IgD-negative memory B cell (primary cell): Measurements from ENCODE around the gene BICRA. TPM values are rescaled to one million over a fixed set of nuclear protein-coding genes. Genes with fewer than 3 reads are reported as not detected.
"Not testable (repeated sequence)": the region's sequence is repeated elsewhere in the genome, so short reads cannot be mapped to it uniquely, and the experiment has no call there.

Experiments
- H3K27ac Mint-ChIP-seq, 3 donors: one replicate each; pipeline ENCODE4 v1.8.0; 2020 to 2022; ENCODE audit warnings: mild to moderate bottlenecking in 3 of 3, mixed read lengths in 3 of 3, moderate library complexity in 1 of 3
- H3K27me3 Mint-ChIP-seq: one replicate; pipeline ENCODE4 v1.8.0; 2021; ENCODE audit warnings: mixed read lengths
- H3K36me3 Mint-ChIP-seq: one replicate; pipeline ENCODE4 v1.8.0; 2020; ENCODE audit warnings: mild to moderate bottlenecking, mixed read lengths
- H3K4me1 Mint-ChIP-seq, 3 donors: one replicate each; pipeline ENCODE4 v1.8.0; 2020 to 2022; ENCODE audit warnings: mixed read lengths in 3 of 3, mild to moderate bottlenecking in 1 of 3
- H3K4me3 Mint-ChIP-seq, 4 donors: one replicate each; pipeline ENCODE4 v1.8.0; 2020 to 2022; ENCODE audit warnings: mild to moderate bottlenecking in 4 of 4, mixed read lengths in 4 of 4, moderate library complexity in 3 of 4
- H3K9me3 Mint-ChIP-seq, 3 donors: one replicate each; pipeline ENCODE4 v1.8.0; 2020 to 2021; ENCODE audit warnings: mixed read lengths in 3 of 3, mild to moderate bottlenecking in 1 of 3
- polyA plus RNA-seq: library from polyadenylated mRNA; unstranded; fragments of 300-500 nt; fragmentation: Illumina TruSeq; gene quantifications from one replicate; pipeline ENCODE4 v1.2.3, GENCODE V29; 2021

BICRA gene
- polyA plus RNA-seq, 1 donor from 2014 or later: 0.71 TPM

- Mint-ChIP-seq H3K9me3 (peaks cover 4 to 10% (median 9%) of the 10 kb centered on the region in 3 donors), H3K27me3 (peaks cover 32% of the 10 kb centered on the region), H3K27ac (no peak within 1 kb of the TSS), H3K36me3 (peaks cover 1% of the 10 kb centered on the region), H3K4me3 (peak within 1 kb of the TSS in 1 of 4 donors; percentile 10), H3K4me1 (peaks cover 0 to 3% (median 2%) of the 10 kb centered on the region in 3 donors)
These were observed 104.4 kb downstream of the BICRA start, which contains the start of gene EHD2 for GRCh38 chr19:47713046-47714021. Gene EHD2, plus strand, starts transcription at chr19:47713422. Its CDS starts 3,191 bp downstream, at chr19:47716613.

DNA sequence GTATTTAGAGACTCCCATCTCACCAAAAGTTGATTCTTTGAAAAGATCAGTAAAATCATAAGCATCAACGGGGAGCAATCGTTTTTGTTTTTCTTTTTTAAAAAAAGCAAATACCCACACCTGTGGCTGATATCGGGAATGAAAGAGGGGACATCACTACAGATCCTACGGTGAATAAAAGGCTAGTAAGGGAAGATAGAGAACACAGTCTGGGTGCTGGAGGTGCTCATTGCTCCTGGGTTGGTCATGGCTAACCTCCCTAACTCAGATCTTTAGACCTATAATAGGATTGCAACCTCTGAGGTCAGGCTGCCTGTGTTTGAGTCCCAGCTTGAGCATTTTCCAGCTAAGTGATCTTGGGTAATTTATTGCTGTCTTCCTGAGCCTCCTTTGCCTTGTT is 105.4 kb downstream of the BICRA start:
- H3K27ac Mint-ChIP-seq: peak overlapping the region in 1 of 3 donors; percentile 16
- H3K9me3 Mint-ChIP-seq: peaks cover 4 to 10% (median 9%) of the 10 kb centered on the region in 3 donors
- peaks cover 0 to 3% (median 2%) of the 10 kb centered on the region in 3 donors for H3K4me1 Mint-ChIP-seq
- peak overlapping the region in 1 of 4 donors; percentile 28 for H3K4me3 Mint-ChIP-seq
- H3K27me3 Mint-ChIP-seq: peaks cover 31% of the 10 kb centered on the region
- peaks cover 1% of the 10 kb centered on the region for H3K36me3 Mint-ChIP-seq

DNA sequence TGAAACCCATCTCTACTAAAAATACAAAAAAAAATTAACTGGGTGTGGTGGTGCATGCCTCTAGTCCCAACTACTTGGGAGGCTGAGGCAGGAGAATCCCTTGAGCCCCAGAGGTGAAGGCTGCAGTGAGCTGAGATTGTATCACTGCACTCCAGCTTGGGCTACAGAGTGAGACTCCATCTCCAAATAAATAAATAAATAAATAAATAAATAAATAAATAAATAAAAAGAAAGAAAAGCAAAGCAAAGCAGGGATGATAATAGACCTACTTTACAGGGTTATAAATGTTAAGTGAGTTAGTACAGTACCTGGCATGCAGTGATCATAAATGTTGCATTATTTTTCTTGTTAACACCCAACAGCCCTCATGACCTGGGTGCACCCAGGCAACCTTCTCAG is 105.9 kb downstream of the BICRA start:
- peak overlapping the region in 1 of 3 donors; percentile 16 for H3K27ac Mint-ChIP-seq
- H3K27me3 Mint-ChIP-seq: peaks cover 32% of the 10 kb centered on the region
- not testable (repeated sequence) for H3K4me1 Mint-ChIP-seq, H3K36me3 Mint-ChIP-seq
- peak overlapping the region in 1 of 4 donors; percentile 28 for H3K4me3 Mint-ChIP-seq
- H3K9me3 Mint-ChIP-seq: peaks cover 4 to 10% (median 9%) of the 10 kb centered on the region in 3 donors

GRCh38 chr19:47716270-47716937 is 107.5 kb downstream of the BICRA start:
- Mint-ChIP-seq H3K9me3 (peaks cover 4 to 10% (median 9%) of the 10 kb centered on the region in 3 donors), H3K27ac (no peak overlapping the region), H3K4me3 (no peak overlapping the region), H3K36me3 (peaks cover 1% of the 10 kb centered on the region), H3K4me1 (peaks cover 0 to 3% (median 2%) of the 10 kb centered on the region in 3 donors), H3K27me3 (peaks cover 29% of the 10 kb centered on the region)

- peaks cover 4 to 10% (median 6%) of the 10 kb centered on the region in 3 donors for H3K9me3 Mint-ChIP-seq
- not testable (repeated sequence) for H3K4me3 Mint-ChIP-seq, H3K4me1 Mint-ChIP-seq, H3K36me3 Mint-ChIP-seq, H3K27ac Mint-ChIP-seq
- peaks cover 24% of the 10 kb centered on the region for H3K27me3 Mint-ChIP-seq
These were observed 109.6 kb downstream of the BICRA start for GRCh38 chr19:47718415-47719046.

DNA sequence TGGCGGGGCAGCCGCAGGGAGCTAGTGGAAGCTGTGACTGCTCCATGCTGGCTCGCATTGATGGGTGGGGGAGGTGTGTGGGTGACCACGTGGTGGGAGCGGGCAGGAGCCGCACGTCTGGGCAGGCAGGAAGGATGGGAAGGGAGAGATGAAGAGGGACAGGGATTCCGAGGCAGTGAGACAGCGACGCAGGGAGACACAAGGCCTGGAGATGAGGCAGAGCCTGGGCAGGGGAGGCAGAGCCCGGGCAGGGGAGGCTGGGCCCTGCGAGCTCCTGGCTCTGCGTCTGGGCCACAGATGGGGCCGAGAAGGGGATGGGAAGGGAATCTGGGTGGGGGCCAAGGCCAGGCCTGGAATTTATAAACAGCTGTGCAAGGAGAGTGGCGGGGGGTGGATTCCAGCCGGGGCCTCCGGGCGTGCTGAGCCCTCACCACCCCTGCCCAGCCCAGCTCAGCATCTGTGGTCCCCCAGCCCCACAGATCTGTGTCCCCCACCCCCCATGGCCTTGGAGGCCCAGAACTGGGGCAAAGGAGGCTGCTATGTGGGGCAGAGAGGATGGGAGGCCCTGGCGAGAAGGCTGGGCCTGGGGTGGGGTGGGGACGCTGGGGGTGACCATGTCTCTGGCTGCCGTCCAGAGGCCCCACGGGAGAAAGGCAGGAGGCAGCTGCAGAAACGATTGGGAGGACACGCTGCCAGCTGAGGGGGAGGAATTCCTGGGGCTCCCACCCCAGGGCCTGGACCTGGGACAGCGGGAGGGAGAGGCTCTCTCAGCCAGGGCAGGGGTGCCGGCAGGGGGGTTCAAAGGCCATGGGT is 110.3 kb downstream of the BICRA start:
- peaks cover 1 to 6% (median 4%) of the 10 kb centered on the region in 3 donors for H3K9me3 Mint-ChIP-seq
- H3K4me3 Mint-ChIP-seq: no peak overlapping the region
- H3K27ac Mint-ChIP-seq: no peak overlapping the region
- no peaks in the 10 kb centered on the region for H3K4me1 Mint-ChIP-seq
- peaks cover 19% of the 10 kb centered on the region for H3K27me3 Mint-ChIP-seq
- peaks cover 1% of the 10 kb centered on the region for H3K36me3 Mint-ChIP-seq

DNA sequence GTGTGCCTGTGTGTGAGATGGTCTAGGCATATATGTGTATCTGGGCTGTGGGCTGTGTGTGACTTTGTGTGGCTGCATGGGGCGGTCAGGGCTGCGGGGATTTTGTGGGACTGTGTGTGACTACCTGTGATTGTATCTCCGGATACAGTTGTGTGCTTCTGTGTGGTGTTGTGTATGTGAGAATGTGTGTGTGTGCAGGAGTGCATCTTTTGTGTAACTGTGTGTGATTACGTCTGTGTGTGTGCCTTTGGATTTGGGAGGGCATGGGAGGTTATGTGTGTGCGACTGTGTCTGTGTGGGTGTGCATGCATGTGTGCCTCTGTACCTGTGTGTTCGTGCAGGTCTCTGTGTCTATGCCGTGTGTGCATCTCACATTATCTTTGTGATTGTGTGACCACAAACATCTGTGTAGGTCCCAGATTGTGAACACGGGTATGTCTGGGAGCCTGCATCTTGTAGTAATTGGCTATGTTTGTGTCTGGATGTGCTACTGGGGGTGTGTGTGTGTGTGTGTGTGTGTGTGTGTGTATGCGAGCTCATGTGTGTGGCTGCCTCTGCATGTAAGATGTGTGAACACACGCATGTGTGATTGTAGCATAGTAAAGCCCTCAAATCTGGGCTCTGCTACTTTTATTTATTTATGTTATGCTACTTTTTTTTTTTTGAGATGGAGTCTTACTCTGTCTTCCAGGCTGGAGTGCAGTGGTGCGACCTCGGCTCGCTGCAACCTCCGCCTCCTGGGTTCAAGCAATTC is 111.9 kb downstream of the BICRA start:
- H3K36me3 Mint-ChIP-seq: peaks cover 1% of the 10 kb centered on the region
- H3K27ac Mint-ChIP-seq: no peak overlapping the region
- no peaks in the 10 kb centered on the region for H3K4me1 Mint-ChIP-seq
- H3K4me3 Mint-ChIP-seq: no peak overlapping the region
- peaks cover 12% of the 10 kb centered on the region for H3K27me3 Mint-ChIP-seq
- no peaks in the 10 kb centered on the region for H3K9me3 Mint-ChIP-seq

DNA sequence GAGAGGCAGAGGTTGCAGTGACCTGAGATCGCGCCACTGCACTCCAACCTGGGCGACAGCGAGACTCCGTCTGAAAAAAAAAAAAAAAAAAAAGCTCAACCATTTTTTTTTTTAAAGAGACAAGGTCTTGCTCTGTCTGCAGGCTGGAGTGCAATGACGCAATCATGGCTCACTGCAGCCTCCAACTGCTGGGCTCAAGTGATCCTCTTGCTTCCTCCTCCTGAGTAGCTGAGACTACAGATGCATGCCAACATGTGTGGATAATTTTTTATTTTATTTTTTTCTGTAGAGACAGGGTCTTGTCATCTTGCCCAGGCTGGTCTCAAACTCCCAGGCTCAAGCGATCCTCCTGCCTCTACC is 114.6 kb downstream of the BICRA start:
- H3K4me3 Mint-ChIP-seq: no peak overlapping the region
- peaks cover 10% of the 10 kb centered on the region for H3K27me3 Mint-ChIP-seq
- H3K27ac Mint-ChIP-seq: no peak overlapping the region
- no peaks in the 10 kb centered on the region for H3K4me1 Mint-ChIP-seq
- H3K9me3 Mint-ChIP-seq: no peaks in the 10 kb centered on the region
- H3K36me3 Mint-ChIP-seq: no peaks in the 10 kb centered on the region

- Mint-ChIP-seq H3K27me3 (peaks cover 25% of the 10 kb centered on the region), H3K4me1 (peaks cover 2 to 5% (median 4%) of the 10 kb centered on the region in 3 donors), H3K36me3 (no peaks in the 10 kb centered on the region), H3K9me3 (peaks cover 0 to 3% (median 2%) of the 10 kb centered on the region in 3 donors), H3K27ac (no peak overlapping the region), H3K4me3 (no peak overlapping the region)
These were observed 116.9 kb downstream of the BICRA start for GRCh38 chr19:47725759-47726401.

GRCh38 chr19:47726467-47726866 is 117.5 kb downstream of the BICRA start:
- H3K27ac Mint-ChIP-seq: no peak overlapping the region
- no peaks in the 10 kb centered on the region for H3K36me3 Mint-ChIP-seq
- peaks cover 2 to 5% (median 4%) of the 10 kb centered on the region in 3 donors for H3K4me1 Mint-ChIP-seq
- H3K27me3 Mint-ChIP-seq: peaks cover 26% of the 10 kb centered on the region
- H3K9me3 Mint-ChIP-seq: peaks cover 0 to 4% (median 3%) of the 10 kb centered on the region in 3 donors
- H3K4me3 Mint-ChIP-seq: no peak overlapping the region

- H3K27ac Mint-ChIP-seq, H3K9me3 Mint-ChIP-seq, H3K4me1 Mint-ChIP-seq, H3K36me3 Mint-ChIP-seq: not testable (repeated sequence)
- Mint-ChIP-seq H3K4me3 (peak overlapping the region in 1 of 4 donors; percentile 53), H3K27me3 (peaks cover 26% of the 10 kb centered on the region)
These were observed 119.4 kb downstream of the BICRA start for GRCh38 chr19:47728295-47728694.

- Mint-ChIP-seq H3K9me3 (peaks cover 0 to 4% (median 3%) of the 10 kb centered on the region in 3 donors), H3K4me1 (peaks cover 2 to 5% (median 4%) of the 10 kb centered on the region in 3 donors), H3K4me3 (peak overlapping the region in 1 of 4 donors; percentile 58), H3K27me3 (peaks cover 34% of the 10 kb centered on the region), H3K36me3 (no peaks in the 10 kb centered on the region), H3K27ac (peak overlapping the region in 1 of 3 donors; percentile 56)
These were observed 120.5 kb downstream of the BICRA start for GRCh38 chr19:47729468-47729798.

DNA sequence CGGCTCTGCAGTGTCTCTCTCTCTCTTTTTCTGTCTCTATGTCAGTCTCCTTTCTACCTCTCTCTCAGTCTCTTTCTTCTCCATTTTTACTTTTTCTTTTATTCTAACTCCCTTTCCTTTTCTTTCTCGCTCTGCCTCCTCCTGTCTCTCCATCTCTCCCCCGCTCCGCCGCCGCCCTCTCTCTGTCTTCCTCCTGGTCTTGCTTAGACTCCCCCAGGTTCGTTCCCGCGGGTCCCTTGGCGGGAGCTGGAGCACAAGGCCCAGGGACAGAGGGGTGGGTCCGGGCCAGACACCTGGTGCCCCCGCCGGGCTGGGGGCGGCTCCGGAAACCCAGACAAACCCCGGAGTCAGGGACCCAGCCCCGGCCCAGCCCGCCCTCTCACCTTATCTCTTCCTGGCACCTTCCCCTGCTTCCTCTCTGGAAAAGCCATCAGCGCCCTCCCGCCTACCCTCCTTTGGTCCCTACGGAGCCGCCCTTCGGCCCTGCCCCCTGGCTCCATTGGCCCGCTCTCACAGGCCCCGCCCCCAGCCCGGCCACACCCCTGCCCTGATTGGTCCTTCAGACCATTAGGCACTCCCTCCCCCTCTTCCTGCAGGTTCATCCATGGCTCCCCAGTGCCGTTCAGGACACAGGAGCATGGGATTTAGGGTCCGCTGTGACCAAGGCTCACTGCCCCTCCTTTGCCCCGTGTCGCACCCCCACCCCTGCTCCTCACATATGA is 121.0 kb downstream of the BICRA start:
- H3K4me1 Mint-ChIP-seq: peaks cover 2 to 5% (median 4%) of the 10 kb centered on the region in 3 donors
- no peaks in the 10 kb centered on the region for H3K36me3 Mint-ChIP-seq
- H3K27ac Mint-ChIP-seq: no peak overlapping the region
- H3K4me3 Mint-ChIP-seq: peak overlapping the region in 3 of 4 donors; percentile 30 to 78 (median 70)
- peaks cover 0 to 4% (median 3%) of the 10 kb centered on the region in 3 donors for H3K9me3 Mint-ChIP-seq
- peaks cover 34% of the 10 kb centered on the region for H3K27me3 Mint-ChIP-seq
